HG02610 (cell line): ENCODE data around the gene TM4SF5.
A peak's percentile ranks its signal among the peaks of the same experiment; 100 is the strongest.

Source experiments
- ATAC-seq: cut with Tn5 transposase; IDR thresholded peaks from one replicate; pipeline ENCODE4 v1.9.1; 2021; ENCODE audit warnings: mild to moderate bottlenecking, moderate library complexity; ENCODE audit not compliant: unreplicated experiment

The TM4SF5 gene

DNA sequence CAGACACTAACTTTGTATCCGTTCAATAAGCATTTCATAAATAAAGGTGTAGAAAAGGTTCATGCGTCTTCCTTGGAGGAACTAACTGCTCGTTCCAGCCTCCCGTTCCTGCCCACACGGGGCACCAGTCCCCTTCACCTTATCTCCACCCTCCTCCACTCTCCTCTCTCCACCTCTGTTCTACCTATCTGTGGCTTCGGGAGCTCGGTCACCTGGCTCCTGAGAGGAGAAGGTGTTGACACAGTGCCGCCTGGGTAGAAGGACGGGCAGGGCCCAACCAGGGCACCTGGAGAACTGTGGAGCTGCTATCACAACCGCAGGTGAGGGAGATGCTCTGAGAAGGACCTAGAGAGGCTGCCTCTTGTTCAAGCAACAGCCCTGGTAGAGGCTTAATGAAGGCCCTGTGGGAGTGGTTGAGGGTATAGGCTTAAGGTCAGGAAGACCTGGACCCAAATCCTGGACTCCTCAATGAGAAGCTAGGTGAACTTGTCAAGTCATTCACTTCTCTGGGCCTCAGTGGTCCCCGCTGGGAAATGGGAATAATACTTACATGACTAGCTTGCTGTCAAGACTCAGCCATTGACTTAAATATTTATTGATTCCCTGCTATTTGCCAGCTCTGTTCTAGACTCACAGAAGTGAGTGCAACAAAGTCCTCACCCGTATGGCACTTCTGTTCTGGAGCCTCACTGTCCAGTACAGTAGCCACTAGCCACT, 51.8 kb downstream of the TM4SF5 start:
- ATAC-seq, result no peak

DNA sequence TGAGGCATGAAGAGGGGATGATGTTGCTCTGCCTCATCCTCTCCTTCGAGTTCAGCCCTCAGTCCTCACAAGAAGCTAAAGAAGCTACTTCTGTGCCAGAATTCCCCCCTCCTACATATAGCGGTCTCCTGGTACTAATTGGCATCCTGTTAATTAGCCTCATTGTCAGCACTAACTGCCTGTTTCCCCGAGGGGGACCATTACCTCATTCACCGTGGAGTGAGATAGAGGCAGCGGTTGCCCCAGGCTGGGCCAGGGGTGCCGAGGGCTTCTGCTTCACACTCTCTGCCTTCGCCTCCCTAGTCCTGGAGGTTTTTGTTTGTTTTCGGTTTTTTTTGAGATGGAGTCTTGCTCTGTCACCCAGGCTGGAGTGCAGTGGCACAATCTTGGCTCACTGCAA, 55.7 kb downstream of the TM4SF5 start:
- ATAC-seq, result no peak

DNA sequence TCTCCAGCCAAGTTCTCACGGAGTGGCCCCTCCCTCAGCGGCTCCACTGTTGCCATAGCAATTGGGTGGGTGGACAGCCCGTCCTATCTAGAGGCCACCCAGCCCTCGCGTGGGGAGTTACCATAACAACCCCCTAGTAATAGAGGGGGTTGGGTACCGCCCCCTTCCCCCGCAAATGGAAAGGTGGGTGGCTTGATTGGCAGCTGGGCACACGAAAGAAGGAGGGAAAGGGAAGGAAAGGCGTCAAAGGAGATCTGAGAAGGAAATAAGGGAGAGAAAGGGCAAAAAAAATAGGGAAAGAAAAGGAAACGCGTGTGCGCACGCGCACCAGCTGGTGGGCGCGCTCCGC, 61.1 kb downstream of the TM4SF5 start:
- peak; percentile 9 for ATAC-seq
